K562 (cell line): Measurements from ENCODE around the gene KLHL6. TPM values are rescaled to one million over a fixed set of nuclear protein-coding genes. Genes with fewer than 3 reads are reported as not detected.

Experiments
- ATAC-seq: fragments of 200-7000 bp; cut with Tn5 transposase; 3 replicates; pipeline ENCODE4 v1.9.1; 2020; ENCODE audit warnings: moderate library complexity
- BruUV-seq: library from RNA; stranded (reverse); fragments of 400-500 nt; replicated peaks from 2 replicates; lab custom pipeline; 2021; lab: Mats Ljungman, UMichigan
- CTCF ChIA-PET: fragments of 300-600 bp; formaldehyde crosslinking; extraction: SDS; loops from one replicate; lab custom pipeline; 2021; ENCODE audit warnings: low intra/inter-chr PET ratio; lab: Yijun Ruan, JAX
- POLR2A ChIA-PET: fragments of 300-600, 350-650 bp; sonication (Branson Sonifier 250); formaldehyde crosslinking; extraction: SDS; loops from one replicate; lab custom pipeline; 2021; ENCODE audit warnings: antibody characterized with exemption, inconsistent platforms; lab: Yijun Ruan, JAX
- DNase-seq, 4 experiments: peaks; one replicate each; pipeline versions ENCODE4 v3.0.0 to v3.0.0-alpha.2; 2011 to 2018; ENCODE audit warnings: low spot score in 3 of 4, mixed read lengths in 3 of 4; ENCODE audit errors: extremely low read depth in 1 of 4
- FAIRE-seq: peaks from 2 replicates; lab custom pipeline; 2011; peaks lifted over from hg19 to GRCh38; lab: Jason Lieb, UNC
- H2AFZ ChIP-seq: 2 replicates; pipeline ENCODE4 v1.6.0; 2011; ENCODE audit warnings: low read depth, low read length, control low read depth, inconsistent platforms
- H3K27ac ChIP-seq: fragments of 200-600 bp; 3 replicates; pipeline ENCODE4 v1.8.0; 2011; ENCODE audit warnings: low read depth, mild to moderate bottlenecking, control low read depth, inconsistent platforms, low read length, moderate library complexity, mixed read lengths; ENCODE audit errors: extremely low read depth
- H3K27me3 ChIP-seq, 2 experiments: fragments of 300-600 bp in 1 of 2; 2 replicates in 1 of 2; 3 replicates in 1 of 2; pipeline versions ENCODE4 v1.6.0 to v1.8.0; 2011; ENCODE audit warnings: inconsistent platforms in 2 of 2, low read length in 2 of 2, mild to moderate bottlenecking in 1 of 2, mixed read lengths in 1 of 2, moderate library complexity in 1 of 2; ENCODE audit not compliant: control insufficient read depth in 2 of 2, insufficient read depth in 2 of 2
- H3K36me3 ChIP-seq: fragments of 300-600 bp; 3 replicates; pipeline ENCODE4 v1.8.0; 2011; ENCODE audit warnings: mild to moderate bottlenecking, low read length, inconsistent platforms; ENCODE audit not compliant: control insufficient read depth, insufficient read depth
- H3K4me1 ChIP-seq, 2 experiments: fragments of 200-600 bp in 1 of 2; replicated peaks in 1 of 2; 2 replicates in 1 of 2; 3 replicates in 1 of 2; pipeline versions ENCODE4 v1.5.1 to v1.8.0; 2011; ENCODE audit warnings: inconsistent platforms in 2 of 2, low read length in 2 of 2, mild to moderate bottlenecking in 1 of 2, mixed read lengths in 1 of 2, moderate library complexity in 1 of 2; ENCODE audit not compliant: control insufficient read depth in 2 of 2, insufficient read depth in 2 of 2
- H3K4me2 ChIP-seq: 2 replicates; pipeline ENCODE4 v1.6.1; 2011; ENCODE audit warnings: low read length, control low read depth, inconsistent platforms, mixed read lengths; ENCODE audit not compliant: insufficient read depth
- H3K4me3 ChIP-seq: fragments of 200-600 bp; sonication (generic), shearing (Covaris generic); 2 replicates; pipeline ENCODE4 v1.5.1; 2016; ENCODE audit warnings: control low read depth, inconsistent platforms
- H3K79me2 ChIP-seq: fragments of 200-600 bp; 3 replicates; pipeline ENCODE4 v1.8.0; 2011; ENCODE audit warnings: low read length, inconsistent platforms; ENCODE audit not compliant: control insufficient read depth, insufficient read depth
- H3K9ac ChIP-seq, 2 experiments: 2 replicates each; pipeline versions ENCODE4 v1.6.0 to v1.6.1; 2011; ENCODE audit warnings: low read depth in 2 of 2, low read length in 2 of 2, control low read depth in 1 of 2, inconsistent platforms in 1 of 2, mild to moderate bottlenecking in 1 of 2, mixed read lengths in 1 of 2; ENCODE audit not compliant: insufficient read depth in 1 of 2
- H3K9me1 ChIP-seq: one replicate; pipeline ENCODE4 v1.6.0; 2011; ENCODE audit warnings: inconsistent platforms, mild to moderate bottlenecking, low read length, moderate library complexity; ENCODE audit not compliant: control insufficient read depth, insufficient read depth
- H3K9me3 ChIP-seq: replicated peaks from 2 replicates; pipeline ENCODE4 v1.5.1; 2011; ENCODE audit warnings: low read depth, low read length, inconsistent platforms; ENCODE audit not compliant: control insufficient read depth, insufficient read depth
- H4K20me1 ChIP-seq: replicated peaks from 2 replicates; pipeline ENCODE4 v1.6.1; 2011; ENCODE audit warnings: low read length, inconsistent platforms, mixed read lengths; ENCODE audit not compliant: control insufficient read depth, insufficient read depth
- CAMTA2 ChIP-seq: fragments of 250-450 bp; sonication (Bioruptor Pico); conservative IDR thresholded peaks from 2 replicates; pipeline ENCODE4 v1.5.1; 2022
- CEBPB ChIP-seq: fragments of 450-650 bp; IDR thresholded peaks from 2 replicates; pipeline ENCODE4 v1.6.1; 2016; ENCODE audit warnings: missing genetic modification characterization, missing compliant biosample characterization
- CHD1 ChIP-seq: fragments of 200-600 bp; sonication (generic); IDR thresholded peaks from one replicate; pipeline ENCODE4 v1.6.1; 2012; ENCODE audit warnings: mild to moderate bottlenecking, moderate library complexity, low read length, inconsistent platforms
- ESRRA ChIP-seq: fragments of 450-650 bp; IDR thresholded peaks from 2 replicates; pipeline ENCODE4 v1.6.1; 2014; ENCODE audit warnings: low read depth, mild to moderate bottlenecking, moderate library complexity, borderline replicate concordance
- GATAD2B ChIP-seq: fragments of 450-650 bp; IDR thresholded peaks from 2 replicates; pipeline ENCODE4 v1.6.1; 2017; ENCODE audit warnings: mild to moderate bottlenecking, borderline replicate concordance
- IRF2 ChIP-seq: sonication (generic); formaldehyde crosslinking; IDR thresholded peaks from 2 replicates; pipeline ENCODE4 v1.8.1; 2022; ENCODE audit warnings: mild to moderate bottlenecking, missing genetic modification reagents
- KAT7 ChIP-seq: sonication (generic); formaldehyde crosslinking; IDR thresholded peaks from 2 replicates; pipeline ENCODE4 v1.8.0; 2022; ENCODE audit warnings: missing genetic modification reagents, mild to moderate bottlenecking, borderline replicate concordance
- KDM1A ChIP-seq, 2 experiments: fragments of 450-650 bp; IDR thresholded peaks; 2 replicates each; pipeline ENCODE4 v1.6.1; 2016; ENCODE audit warnings: mild to moderate bottlenecking in 2 of 2
- NCOA6 ChIP-seq: fragments of 450-650 bp; IDR thresholded peaks from 2 replicates; pipeline ENCODE4 v1.6.1; 2017; ENCODE audit warnings: mild to moderate bottlenecking
- PHF21A ChIP-seq: fragments of 450-650 bp; IDR thresholded peaks from 2 replicates; pipeline ENCODE4 v1.6.1; 2017; ENCODE audit warnings: low read depth, borderline replicate concordance
- RNF2 ChIP-seq: sonication (generic); IDR thresholded peaks from 2 replicates; pipeline ENCODE4 v1.6.1; 2016
- SREBF2 ChIP-seq: sonication (generic); formaldehyde crosslinking; IDR thresholded peaks from 2 replicates; pipeline ENCODE4 v1.4.0; 2020; ENCODE audit warnings: mild to moderate bottlenecking, missing genetic modification reagents
- TAF7 ChIP-seq: fragments of 450-650 bp; IDR thresholded peaks from 2 replicates; pipeline ENCODE4 v1.6.1; 2016; ENCODE audit warnings: missing genetic modification characterization, missing compliant biosample characterization
- ZNF143 ChIP-seq: sonication (generic); formaldehyde crosslinking; IDR thresholded peaks from 2 replicates; pipeline ENCODE4 v1.9.0; 2022; ENCODE audit warnings: mild to moderate bottlenecking, missing genetic modification reagents
- ZNF184 ChIP-seq: sonication (generic); formaldehyde crosslinking; IDR thresholded peaks from 2 replicates; pipeline ENCODE4 v1.5.0; 2020; ENCODE audit warnings: missing genetic modification reagents
- WGBS: fragments of 100-300 bp; shearing (Covaris generic); methylation state at CpG from one replicate; pipeline ENCODE4 v1.1.6; 2016; ENCODE audit warnings: low coverage, mixed read lengths; ENCODE audit not compliant: insufficient coverage; ENCODE audit errors: missing lambda C conversion rate; 5-methylcytosine and 5-hydroxymethylcytosine counted together
- in situ Hi-C: fragments of 300-500 bp; cut with MboI; formaldehyde crosslinking; loops from 4 replicates; pipeline ENCODE4 v1.15.0; 2018; ENCODE audit warnings: inconsistent platforms, mixed read lengths
- intact Hi-C: fragments of 100-400 bp; cut with micrococcal nuclease; formaldehyde crosslinking; loops from 2 replicates; pipeline ENCODE4 v1.14.2; 2022
- polyA plus RNA-seq, 8 experiments: library from polyadenylated mRNA; depleted of rRNA in 4 of 8; stranded (reverse) in 5 of 8; unstranded in 3 of 8; fragments of >200 nt; fragmentation: Nextera tagmentation in 2 of 8; fragmentation: Illumina TruSeq in 1 of 8; extraction: Ambion mirVana in 2 of 8; extraction: Trizol in 1 of 8; gene quantifications; 2 replicates each; pipeline versions ENCODE4 v1.2.1 to v1.2.3, GENCODE V29; 2011 to 2014; ENCODE audit warnings: inconsistent platforms in 1 of 8, missing spikeins in 1 of 8
- total RNA-seq, 7 experiments: library from RNA; depleted of rRNA in 6 of 7; stranded (reverse); fragments of >200 nt in 6 of 7; fragmentation: Illumina TruSeq in 2 of 7; extraction: Trizol in 2 of 7; gene quantifications; 2 replicates each; pipeline versions ENCODE4 v1.2.1 to v1.2.3, GENCODE V29; 2011 to 2021; ENCODE audit warnings: low replicate concordance in 1 of 7
- TF ChIP-seq, protein P1 (sequence below), 2 experiments: fragments of 250-450 bp in 1 of 2; fragments of 450-650 bp in 1 of 2; sonication (Bioruptor Pico) in 1 of 2; IDR thresholded peaks; 2 replicates each; pipeline versions ENCODE4 v1.6.1 to v1.8.0; 2016 to 2021; ENCODE audit warnings: mild to moderate bottlenecking in 2 of 2, moderate library complexity in 2 of 2, missing compliant biosample characterization in 1 of 2, missing genetic modification characterization in 1 of 2

The KLHL6 gene
- total and polyA plus RNA-seq, 9 of the 15 experiments (the other 6 are each of a cell fraction or from before 2014, with no cell fraction given), result 0.18 to 2.1 (median 1.4) TPM

DNA sequence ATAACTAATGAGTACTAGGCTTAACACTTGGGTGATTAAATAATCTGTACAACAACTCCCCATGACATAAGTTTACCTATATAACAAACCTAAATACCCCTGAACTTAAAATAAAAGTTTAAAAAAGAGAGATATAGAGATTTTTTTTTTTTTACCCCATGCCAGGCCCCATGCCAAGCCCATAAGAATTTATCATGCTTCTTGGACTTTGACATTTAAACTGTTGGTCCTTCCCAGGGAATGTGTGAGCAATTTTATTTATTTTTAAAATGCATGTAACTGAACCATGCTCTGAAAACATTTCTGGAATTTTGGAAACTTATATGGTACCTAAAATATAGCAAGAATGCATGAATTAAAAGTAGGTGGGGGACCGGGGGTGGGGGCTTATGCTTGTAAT is 26.3 kb downstream of the KLHL6 start:
- no peaks in the 10 kb centered on the region for H3K9me3 ChIP-seq
- POLR2A ChIA-PET, result no interaction called here
- no peak for ATAC-seq
- in situ Hi-C loops, result no loop called here
- H4K20me1 ChIP-seq, result no peaks in the 10 kb centered on the region
- H3K27ac ChIP-seq, result no peak overlapping the region
- H3K27me3 ChIP-seq, result no peaks in the 10 kb centered on the region
- no peak overlapping the region for H3K9ac ChIP-seq
- CTCF ChIA-PET, result no interaction called here
- H2AFZ ChIP-seq, result no peak overlapping the region
- intact Hi-C loops, result no loop called here
- H3K9me1 ChIP-seq, result no peaks in the 10 kb centered on the region
- 0% methylated on average over 1 of the region's 1 CpG for WGBS
- TF ChIP-seq ZNF143 (CRISPR knock-in tag) (no peak), IRF2 (CRISPR knock-in tag) (no peak), ZNF184 (CRISPR knock-in tag) (no peak), SREBF2 (no peak), TAF7 (tag) (no peak), CAMTA2 (CRISPR knock-in tag) (no peak), CHD1 (no peak), KAT7 (CRISPR knock-in tag) (no peak), NCOA6 (no peak), ESRRA (no peak), KDM1A (IDR thresholded peaks at IDR 0.05) (no peak), CEBPB (tag) (no peak), PHF21A (no peak), RNF2 (no peak), GATAD2B (no peak)
- TF ChIP-seq, protein P1, sequence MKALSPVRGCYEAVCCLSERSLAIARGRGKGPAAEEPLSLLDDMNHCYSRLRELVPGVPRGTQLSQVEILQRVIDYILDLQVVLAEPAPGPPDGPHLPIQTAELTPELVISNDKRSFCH (CRISPR knock-in tag; IDR thresholded peaks at IDR 0.05), result no peak
- TF ChIP-seq, protein P1 (tag; IDR thresholded peaks at IDR 0.05), result no peak
- FAIRE-seq, result no peak
- BruUV-seq, result no TSS peak
- H3K36me3 ChIP-seq, result no peaks in the 10 kb centered on the region
- no peak overlapping the region for H3K4me2 ChIP-seq
- no peak for DNase-seq
- H3K4me1 ChIP-seq, result peaks cover 9 to 13% of the 10 kb centered on the region in 2 experiments
- no peak overlapping the region for H3K4me3 ChIP-seq
- no peaks in the 10 kb centered on the region for H3K79me2 ChIP-seq
